GM12878 (cell line): ENCODE data around the gene AKAP13. TPM values are rescaled to one million over a fixed set of nuclear protein-coding genes. Genes with fewer than 3 reads are reported as not detected.

Experiments
- ATF7 ChIP-seq: fragments of 450-650 bp; IDR thresholded peaks from 2 replicates; pipeline ENCODE4 v1.6.1; 2016; ENCODE audit warnings: low read depth, mild to moderate bottlenecking
- EGR1 ChIP-seq, 2 experiments: IDR thresholded peaks; 1 replicate in 1 of 2; 2 replicates in 1 of 2; pipeline ENCODE4 v1.6.1; 2011 to 2012; ENCODE audit warnings: low read depth in 2 of 2, low read length in 2 of 2, borderline replicate concordance in 1 of 2, mild to moderate bottlenecking in 1 of 2, moderate library complexity in 1 of 2
- GATAD2B ChIP-seq: fragments of 450-650 bp; conservative IDR thresholded peaks from 2 replicates; pipeline ENCODE4 v1.6.1; 2017; ENCODE audit warnings: low read depth, mild to moderate bottlenecking, moderate library complexity
- SREBF1 ChIP-seq: IDR thresholded peaks from 2 replicates; pipeline ENCODE4 v1.6.1; 2012; ENCODE audit warnings: mild to moderate bottlenecking, low read length
- TCF3 ChIP-seq: IDR thresholded peaks from 2 replicates; pipeline ENCODE4 v1.6.1; 2012; ENCODE audit warnings: low read depth, mild to moderate bottlenecking, low read length, borderline replicate concordance; ENCODE audit not compliant: insufficient read depth
- ZNF384 ChIP-seq: IDR thresholded peaks from 2 replicates; pipeline ENCODE4 v1.6.1; 2012; ENCODE audit warnings: low read depth, mild to moderate bottlenecking, low read length, improper control_type of control experiment, borderline replicate concordance
- polyA plus RNA-seq, 11 experiments: library from polyadenylated mRNA; depleted of rRNA in 4 of 11; unstranded in 6 of 11; stranded (reverse) in 5 of 11; fragments of >200 nt; fragmentation: Nextera tagmentation in 4 of 11; fragmentation: Illumina TruSeq in 1 of 11; extraction: Ambion mirVana in 4 of 11; extraction: Trizol in 1 of 11; gene quantifications; 1 replicate in 1 of 11; 2 replicates in 10 of 11; pipeline versions ENCODE4 v1.2.1 to v1.2.3, GENCODE V29; 2011 to 2016; ENCODE audit warnings: inconsistent platforms in 2 of 11, missing spikeins in 2 of 11, low read depth in 1 of 11
- total RNA-seq, 4 experiments: library from RNA; depleted of rRNA in 3 of 4; stranded (reverse); fragments of >200 nt in 3 of 4; fragmentation: Illumina TruSeq in 1 of 4; extraction: Trizol in 1 of 4; gene quantifications; 2 replicates each; pipeline versions ENCODE4 v1.2.1 to v1.2.3, GENCODE V29; 2013 to 2021
- TF ChIP-seq, protein P1 (sequence below): fragments of 450-650 bp; conservative IDR thresholded peaks from 2 replicates; pipeline ENCODE4 v1.6.1; 2017; ENCODE audit warnings: mild to moderate bottlenecking, moderate library complexity
- TF ChIP-seq, protein P2 (sequence below): fragments of 150-350 bp; IDR thresholded peaks from 2 replicates; pipeline ENCODE4 v1.6.1; 2016; ENCODE audit warnings: low read depth, low read length
- TF ChIP-seq, protein P3 (sequence below): IDR thresholded peaks from 2 replicates; pipeline ENCODE4 v1.6.1; 2012; ENCODE audit warnings: low read length, inconsistent platforms
- TF ChIP-seq, protein P4 (sequence below): fragments of 450-650 bp; IDR thresholded peaks from 2 replicates; pipeline ENCODE4 v1.6.1; 2017; ENCODE audit warnings: low read depth, mild to moderate bottlenecking, moderate library complexity
- TF ChIP-seq, protein P5 (sequence below): IDR thresholded peaks from 2 replicates; pipeline ENCODE4 v1.6.1; 2012; ENCODE audit warnings: low read depth, low read length, improper control_type of control experiment

AKAP13 gene
- total and polyA plus RNA-seq, 10 of the 15 experiments (the other 5 are each of a cell fraction or from before 2014, with no cell fraction given), result 14.4 to 74.9 (median 55.1) TPM

DNA sequence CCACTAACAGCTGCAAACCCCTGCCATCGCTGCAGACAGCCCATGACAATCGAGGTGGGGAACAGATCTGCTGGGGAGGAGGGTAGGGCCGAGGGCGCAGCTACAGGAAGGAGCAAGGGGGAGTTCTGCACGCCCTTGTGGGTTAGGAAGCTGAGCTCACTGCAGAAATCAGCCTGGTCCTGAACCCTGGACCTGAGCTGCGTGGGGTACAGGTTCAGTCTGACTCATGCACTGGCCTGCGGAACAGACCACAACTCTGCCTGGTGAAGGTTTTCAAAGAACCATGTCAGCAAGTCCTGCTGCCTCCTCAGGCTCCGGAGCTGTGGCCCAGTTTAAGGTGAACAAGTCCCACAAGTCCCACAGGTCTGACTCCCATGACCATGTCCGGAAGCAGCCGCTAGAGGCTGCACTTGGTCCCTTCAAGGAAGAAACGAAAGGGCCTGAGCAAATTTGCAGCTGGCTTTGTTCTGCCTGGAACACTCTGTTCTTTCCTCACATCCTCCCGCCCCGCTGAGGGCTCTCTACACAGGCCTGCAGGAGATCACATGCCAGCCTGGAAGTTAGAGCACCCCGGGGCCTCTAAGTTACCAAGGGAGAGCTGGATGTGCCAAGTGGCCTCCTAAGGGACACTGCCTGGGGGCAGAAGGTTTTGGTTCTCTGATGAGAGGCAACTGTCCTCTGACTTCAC is 49.4 kb upstream of the AKAP13 start (continued):
- TF ChIP-seq, protein P1, sequence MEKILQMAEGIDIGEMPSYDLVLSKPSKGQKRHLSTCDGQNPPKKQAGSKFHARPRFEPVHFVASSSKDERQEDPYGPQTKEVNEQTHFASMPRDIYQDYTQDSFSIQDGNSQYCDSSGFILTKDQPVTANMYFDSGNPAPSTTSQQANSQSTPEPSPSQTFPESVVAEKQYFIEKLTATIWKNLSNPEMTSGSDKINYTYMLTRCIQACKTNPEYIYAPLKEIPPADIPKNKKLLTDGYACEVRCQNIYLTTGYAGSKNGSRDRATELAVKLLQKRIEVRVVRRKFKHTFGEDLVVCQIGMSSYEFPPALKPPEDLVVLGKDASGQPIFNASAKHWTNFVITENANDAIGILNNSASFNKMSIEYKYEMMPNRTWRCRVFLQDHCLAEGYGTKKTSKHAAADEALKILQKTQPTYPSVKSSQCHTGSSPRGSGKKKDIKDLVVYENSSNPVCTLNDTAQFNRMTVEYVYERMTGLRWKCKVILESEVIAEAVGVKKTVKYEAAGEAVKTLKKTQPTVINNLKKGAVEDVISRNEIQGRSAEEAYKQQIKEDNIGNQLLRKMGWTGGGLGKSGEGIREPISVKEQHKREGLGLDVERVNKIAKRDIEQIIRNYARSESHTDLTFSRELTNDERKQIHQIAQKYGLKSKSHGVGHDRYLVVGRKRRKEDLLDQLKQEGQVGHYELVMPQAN, result 0 out of 2 replicates have a peak, but pooled peaks have one; percentile 41
- TF ChIP-seq, protein P2, sequence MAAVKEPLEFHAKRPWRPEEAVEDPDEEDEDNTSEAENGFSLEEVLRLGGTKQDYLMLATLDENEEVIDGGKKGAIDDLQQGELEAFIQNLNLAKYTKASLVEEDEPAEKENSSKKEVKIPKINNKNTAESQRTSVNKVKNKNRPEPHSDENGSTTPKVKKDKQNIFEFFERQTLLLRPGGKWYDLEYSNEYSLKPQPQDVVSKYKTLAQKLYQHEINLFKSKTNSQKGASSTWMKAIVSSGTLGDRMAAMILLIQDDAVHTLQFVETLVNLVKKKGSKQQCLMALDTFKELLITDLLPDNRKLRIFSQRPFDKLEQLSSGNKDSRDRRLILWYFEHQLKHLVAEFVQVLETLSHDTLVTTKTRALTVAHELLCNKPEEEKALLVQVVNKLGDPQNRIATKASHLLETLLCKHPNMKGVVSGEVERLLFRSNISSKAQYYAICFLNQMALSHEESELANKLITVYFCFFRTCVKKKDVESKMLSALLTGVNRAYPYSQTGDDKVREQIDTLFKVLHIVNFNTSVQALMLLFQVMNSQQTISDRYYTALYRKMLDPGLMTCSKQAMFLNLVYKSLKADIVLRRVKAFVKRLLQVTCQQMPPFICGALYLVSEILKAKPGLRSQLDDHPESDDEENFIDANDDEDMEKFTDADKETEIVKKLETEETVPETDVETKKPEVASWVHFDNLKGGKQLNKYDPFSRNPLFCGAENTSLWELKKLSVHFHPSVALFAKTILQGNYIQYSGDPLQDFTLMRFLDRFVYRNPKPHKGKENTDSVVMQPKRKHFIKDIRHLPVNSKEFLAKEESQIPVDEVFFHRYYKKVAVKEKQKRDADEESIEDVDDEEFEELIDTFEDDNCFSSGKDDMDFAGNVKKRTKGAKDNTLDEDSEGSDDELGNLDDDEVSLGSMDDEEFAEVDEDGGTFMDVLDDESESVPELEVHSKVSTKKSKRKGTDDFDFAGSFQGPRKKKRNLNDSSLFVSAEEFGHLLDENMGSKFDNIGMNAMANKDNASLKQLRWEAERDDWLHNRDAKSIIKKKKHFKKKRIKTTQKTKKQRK, result no peak
- peak; percentile 67; the same call in 1 of the 2 replicates for TF ChIP-seq GATAD2B
- peak in 1 of 2 experiments; percentile 68; a peak in 2 of 3 replicates for TF ChIP-seq EGR1 (IDR thresholded peaks at IDR 0.05; ENCODE audit: borderline replicate concordance in 1 of 2, low read depth in 2 of 2, low read length in 2 of 2)
- TF ChIP-seq, protein P3, sequence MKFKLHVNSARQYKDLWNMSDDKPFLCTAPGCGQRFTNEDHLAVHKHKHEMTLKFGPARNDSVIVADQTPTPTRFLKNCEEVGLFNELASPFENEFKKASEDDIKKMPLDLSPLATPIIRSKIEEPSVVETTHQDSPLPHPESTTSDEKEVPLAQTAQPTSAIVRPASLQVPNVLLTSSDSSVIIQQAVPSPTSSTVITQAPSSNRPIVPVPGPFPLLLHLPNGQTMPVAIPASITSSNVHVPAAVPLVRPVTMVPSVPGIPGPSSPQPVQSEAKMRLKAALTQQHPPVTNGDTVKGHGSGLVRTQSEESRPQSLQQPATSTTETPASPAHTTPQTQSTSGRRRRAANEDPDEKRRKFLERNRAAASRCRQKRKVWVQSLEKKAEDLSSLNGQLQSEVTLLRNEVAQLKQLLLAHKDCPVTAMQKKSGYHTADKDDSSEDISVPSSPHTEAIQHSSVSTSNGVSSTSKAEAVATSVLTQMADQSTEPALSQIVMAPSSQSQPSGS, result peak; percentile 89
- peak; percentile 81; the same call in 1 of the 2 replicates for TF ChIP-seq TCF3
- TF ChIP-seq ZNF384, result no peak
- TF ChIP-seq, protein P4, sequence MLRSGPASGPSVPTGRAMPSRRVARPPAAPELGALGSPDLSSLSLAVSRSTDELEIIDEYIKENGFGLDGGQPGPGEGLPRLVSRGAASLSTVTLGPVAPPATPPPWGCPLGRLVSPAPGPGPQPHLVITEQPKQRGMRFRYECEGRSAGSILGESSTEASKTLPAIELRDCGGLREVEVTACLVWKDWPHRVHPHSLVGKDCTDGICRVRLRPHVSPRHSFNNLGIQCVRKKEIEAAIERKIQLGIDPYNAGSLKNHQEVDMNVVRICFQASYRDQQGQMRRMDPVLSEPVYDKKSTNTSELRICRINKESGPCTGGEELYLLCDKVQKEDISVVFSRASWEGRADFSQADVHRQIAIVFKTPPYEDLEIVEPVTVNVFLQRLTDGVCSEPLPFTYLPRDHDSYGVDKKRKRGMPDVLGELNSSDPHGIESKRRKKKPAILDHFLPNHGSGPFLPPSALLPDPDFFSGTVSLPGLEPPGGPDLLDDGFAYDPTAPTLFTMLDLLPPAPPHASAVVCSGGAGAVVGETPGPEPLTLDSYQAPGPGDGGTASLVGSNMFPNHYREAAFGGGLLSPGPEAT, result peak; percentile 32; the same call in 1 of the 2 replicates
- TF ChIP-seq, protein P5, sequence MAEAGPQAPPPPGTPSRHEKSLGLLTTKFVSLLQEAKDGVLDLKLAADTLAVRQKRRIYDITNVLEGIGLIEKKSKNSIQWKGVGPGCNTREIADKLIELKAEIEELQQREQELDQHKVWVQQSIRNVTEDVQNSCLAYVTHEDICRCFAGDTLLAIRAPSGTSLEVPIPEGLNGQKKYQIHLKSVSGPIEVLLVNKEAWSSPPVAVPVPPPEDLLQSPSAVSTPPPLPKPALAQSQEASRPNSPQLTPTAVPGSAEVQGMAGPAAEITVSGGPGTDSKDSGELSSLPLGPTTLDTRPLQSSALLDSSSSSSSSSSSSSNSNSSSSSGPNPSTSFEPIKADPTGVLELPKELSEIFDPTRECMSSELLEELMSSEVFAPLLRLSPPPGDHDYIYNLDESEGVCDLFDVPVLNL, result no peak
- peak; percentile 63; the same call in 1 of the 2 replicates for TF ChIP-seq ATF7
- no peak for TF ChIP-seq SREBF1
